ENCODE results near the gene MAP2. TPM values are rescaled to one million over a fixed set of nuclear protein-coding genes. Genes with fewer than 3 reads are reported as not detected.

Gene MAP2
- total and polyA plus RNA-seq, 5 donors = 2.8 to 6.2 (median 3.5) TPM

GRCh38 chr2:209633911-209634310, 210.1 kb downstream of the MAP2 start:
- ATAC-seq = no peak
- H3K27ac ChIP-seq (ENCODE audit: low read length) = no peak overlapping the region
- intact Hi-C loops (cut with DNase I) = no loop called here

GRCh38 chr2:209636076-209636475, 212.2 kb downstream of the MAP2 start:
- no peaks in the 10 kb centered on the region for H3K9me3 ChIP-seq (ENCODE audit: control insufficient read depth, low read length)
- ATAC-seq (no peak), DNase-seq (no peak)
- no peak overlapping the region for H3K27ac ChIP-seq (ENCODE audit: low read length)
- H3K27me3 ChIP-seq (ENCODE audit: control insufficient read depth, insufficient read depth) = no peaks in the 10 kb centered on the region
- H3K4me3 ChIP-seq (ENCODE audit: low read length) = no peak overlapping the region
- intact Hi-C loops (cut with DNase I) = no loop called here
- H3K4me1 ChIP-seq (ENCODE audit: control insufficient read depth, insufficient read depth, low read length) = no peaks in the 10 kb centered on the region

More at GRCh38 chr2:209633911-209634310, 210.1 kb downstream of the MAP2 start:
- no peaks in the 10 kb centered on the region for H3K27me3 ChIP-seq (ENCODE audit: control insufficient read depth, insufficient read depth)
- no peaks in the 10 kb centered on the region for H3K4me1 ChIP-seq (ENCODE audit: control insufficient read depth, insufficient read depth, low read length)
- WGBS = 80% methylated on average over 2 of the region's 2 CpGs
- no peaks in the 10 kb centered on the region for H3K9me3 ChIP-seq (ENCODE audit: control insufficient read depth, low read length)
- DNase-seq = no peak
- no peak overlapping the region for H3K4me3 ChIP-seq (ENCODE audit: low read length)

- H3K9me3 ChIP-seq (ENCODE audit: control insufficient read depth, low read length) = no peaks in the 10 kb centered on the region
- ATAC-seq = no peak
- no peak for DNase-seq
- 76% methylated on average over 3 of the region's 3 CpGs for WGBS
- H3K27me3 ChIP-seq (ENCODE audit: control insufficient read depth, insufficient read depth) = no peaks in the 10 kb centered on the region
- no peak overlapping the region for H3K27ac ChIP-seq (ENCODE audit: low read length)
- H3K4me3 ChIP-seq (ENCODE audit: low read length) = no peak overlapping the region
- intact Hi-C loops (cut with DNase I) = no loop called here
- no peaks in the 10 kb centered on the region for H3K4me1 ChIP-seq (ENCODE audit: control insufficient read depth, insufficient read depth, low read length)
These were observed 213.4 kb downstream of the MAP2 start for GRCh38 chr2:209637293-209637692.

- no peak for DNase-seq
- intact Hi-C loops (cut with DNase I) = no loop called here
- H3K4me3 ChIP-seq (ENCODE audit: low read length) = no peak overlapping the region
- H3K27ac ChIP-seq (ENCODE audit: low read length) = no peak overlapping the region
- WGBS = 90% methylated on average over 2 of the region's 2 CpGs
- H3K27me3 ChIP-seq (ENCODE audit: control insufficient read depth, insufficient read depth) = no peaks in the 10 kb centered on the region
- no peaks in the 10 kb centered on the region for H3K9me3 ChIP-seq (ENCODE audit: control insufficient read depth, low read length)
- ATAC-seq = no peak
- no peaks in the 10 kb centered on the region for H3K4me1 ChIP-seq (ENCODE audit: control insufficient read depth, insufficient read depth, low read length)
These were observed 214.5 kb downstream of the MAP2 start for GRCh38 chr2:209638346-209638745.

GRCh38 chr2:209640358-209640757, 216.5 kb downstream of the MAP2 start:
- H3K27ac ChIP-seq (ENCODE audit: low read length) = no peak overlapping the region
- no peak for ATAC-seq
- H3K4me3 ChIP-seq (ENCODE audit: low read length) = no peak overlapping the region
- 75% methylated on average over 2 of the region's 2 CpGs for WGBS
- intact Hi-C loops (cut with DNase I) = no loop called here
- H3K27me3 ChIP-seq (ENCODE audit: control insufficient read depth, insufficient read depth) = no peaks in the 10 kb centered on the region
- no peak for DNase-seq
- no peaks in the 10 kb centered on the region for H3K4me1 ChIP-seq (ENCODE audit: control insufficient read depth, insufficient read depth, low read length)
- no peaks in the 10 kb centered on the region for H3K9me3 ChIP-seq (ENCODE audit: control insufficient read depth, low read length)

- ATAC-seq = no peak
- H3K4me1 ChIP-seq (ENCODE audit: control insufficient read depth, insufficient read depth, low read length) = no peaks in the 10 kb centered on the region
- intact Hi-C loops (cut with DNase I) = no loop called here
- no peaks in the 10 kb centered on the region for H3K9me3 ChIP-seq (ENCODE audit: control insufficient read depth, low read length)
- H3K27ac ChIP-seq (ENCODE audit: low read length) = no peak overlapping the region
- H3K27me3 ChIP-seq (ENCODE audit: control insufficient read depth, insufficient read depth) = no peaks in the 10 kb centered on the region
- H3K4me3 ChIP-seq (ENCODE audit: low read length) = no peak overlapping the region
- WGBS = 96% methylated on average over 3 of the region's 3 CpGs
- DNase-seq = no peak
These were observed 218.4 kb downstream of the MAP2 start for GRCh38 chr2:209642146-209642820.

- H3K27ac ChIP-seq (ENCODE audit: low read length) = no peak overlapping the region
- no peaks in the 10 kb centered on the region for H3K27me3 ChIP-seq (ENCODE audit: control insufficient read depth, insufficient read depth)
- H3K4me1 ChIP-seq (ENCODE audit: control insufficient read depth, insufficient read depth, low read length) = no peaks in the 10 kb centered on the region
- intact Hi-C loops (cut with DNase I) = no loop called here
- no peaks in the 10 kb centered on the region for H3K9me3 ChIP-seq (ENCODE audit: control insufficient read depth, low read length)
- H3K4me3 ChIP-seq (ENCODE audit: low read length) = no peak overlapping the region
- no peak for ATAC-seq
- DNase-seq = no peak
These were observed 221.0 kb downstream of the MAP2 start for GRCh38 chr2:209644842-209645241.

- intact Hi-C loops (cut with DNase I) = no loop called here
- DNase-seq (no peak), ATAC-seq (no peak)
- no peaks in the 10 kb centered on the region for H3K4me1 ChIP-seq (ENCODE audit: control insufficient read depth, insufficient read depth, low read length)
- H3K27me3 ChIP-seq (ENCODE audit: control insufficient read depth, insufficient read depth) = no peaks in the 10 kb centered on the region
- H3K9me3 ChIP-seq (ENCODE audit: control insufficient read depth, low read length) = no peaks in the 10 kb centered on the region
- 77% methylated on average over 3 of the region's 3 CpGs for WGBS
- no peak overlapping the region for H3K4me3 ChIP-seq (ENCODE audit: low read length)
- no peak overlapping the region for H3K27ac ChIP-seq (ENCODE audit: low read length)
These were observed 224.9 kb downstream of the MAP2 start for GRCh38 chr2:209648714-209649113.

- intact Hi-C loops (cut with DNase I) = no loop called here
- no peaks in the 10 kb centered on the region for H3K4me1 ChIP-seq (ENCODE audit: control insufficient read depth, insufficient read depth, low read length)
- H3K4me3 ChIP-seq (ENCODE audit: low read length) = no peak overlapping the region
- DNase-seq (no peak), ATAC-seq (no peak)
- H3K27me3 ChIP-seq (ENCODE audit: control insufficient read depth, insufficient read depth) = no peaks in the 10 kb centered on the region
- no peaks in the 10 kb centered on the region for H3K9me3 ChIP-seq (ENCODE audit: control insufficient read depth, low read length)
- 82% methylated on average over 6 of the region's 6 CpGs for WGBS
- no peak overlapping the region for H3K27ac ChIP-seq (ENCODE audit: low read length)
These were observed 229.3 kb downstream of the MAP2 start for GRCh38 chr2:209653134-209653533.

GRCh38 chr2:209661286-209661894, 237.5 kb downstream of the MAP2 start:
- no peaks in the 10 kb centered on the region for H3K27me3 ChIP-seq (ENCODE audit: control insufficient read depth, insufficient read depth)
- no peaks in the 10 kb centered on the region for H3K9me3 ChIP-seq (ENCODE audit: control insufficient read depth, low read length)
- no peak for DNase-seq
- no peak for ATAC-seq
- no peak overlapping the region for H3K27ac ChIP-seq (ENCODE audit: low read length)
- no peaks in the 10 kb centered on the region for H3K4me1 ChIP-seq (ENCODE audit: control insufficient read depth, insufficient read depth, low read length)
- WGBS = 74% methylated on average over 9 of the region's 9 CpGs
- H3K4me3 ChIP-seq (ENCODE audit: low read length) = no peak overlapping the region
- intact Hi-C loops (cut with DNase I) = no loop called here

- DNase-seq = no peak
- Histone ChIP-seq H3K27ac (ENCODE audit: low read length) (no peak overlapping the region), H3K4me1 (ENCODE audit: control insufficient read depth, insufficient read depth, low read length) (no peaks in the 10 kb centered on the region), H3K27me3 (ENCODE audit: control insufficient read depth, insufficient read depth) (no peaks in the 10 kb centered on the region), H3K4me3 (ENCODE audit: low read length) (no peak overlapping the region), H3K9me3 (ENCODE audit: control insufficient read depth, low read length) (no peaks in the 10 kb centered on the region)
- 92% methylated on average over 7 of the region's 7 CpGs for WGBS
- intact Hi-C loops (cut with DNase I) = no loop called here
- no peak for ATAC-seq
These were observed 238.2 kb downstream of the MAP2 start for GRCh38 chr2:209662021-209662420.

GRCh38 chr2:209663139-209663538, 239.3 kb downstream of the MAP2 start:
- Histone ChIP-seq H3K27ac (ENCODE audit: low read length) (no peak overlapping the region), H3K4me3 (ENCODE audit: low read length) (no peak overlapping the region), H3K4me1 (ENCODE audit: control insufficient read depth, insufficient read depth, low read length) (no peaks in the 10 kb centered on the region), H3K27me3 (ENCODE audit: control insufficient read depth, insufficient read depth) (no peaks in the 10 kb centered on the region), H3K9me3 (ENCODE audit: control insufficient read depth, low read length) (no peaks in the 10 kb centered on the region)
- DNase-seq (no peak), ATAC-seq (no peak)
- intact Hi-C loops (cut with DNase I) = no loop called here
- WGBS = 19% methylated on average over 5 of the region's 5 CpGs
